NCI-H510A treated with DMSO at 0.1 percent for 48 hours (cell line): ENCODE measurements around the gene AUTS2.

ENCODE experiments used
- DNase-seq: peaks from one replicate; lab custom pipeline; 2025; lab: John Stamatoyannopoulos, UW

Gene AUTS2

DNA sequence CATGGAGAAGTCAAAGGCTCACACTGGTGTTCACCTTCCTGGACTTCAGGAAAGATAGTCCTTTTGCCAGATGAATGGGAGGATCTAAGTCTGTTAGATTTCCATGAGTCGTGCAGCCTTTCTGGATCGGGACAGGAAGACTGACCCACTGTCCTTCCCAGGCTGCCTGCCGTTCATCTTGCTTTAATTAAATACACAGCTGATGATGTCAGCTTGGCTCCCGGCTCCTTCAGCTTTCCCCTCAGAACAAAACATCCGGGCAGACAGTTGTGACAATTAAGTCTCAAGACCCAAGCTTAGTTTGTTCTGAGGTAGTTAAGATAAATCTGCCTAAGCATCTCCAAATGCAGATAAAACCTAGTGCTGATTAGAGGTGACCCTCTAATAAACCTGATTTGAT lies 58.6 kb downstream of the AUTS2 start:
- no peak for DNase-seq

GRCh38 chr7:69657331-69657730 lies 59.1 kb downstream of the AUTS2 start:
- no peak for DNase-seq

GRCh38 chr7:69657985-69658384 lies 59.7 kb downstream of the AUTS2 start:
- no peak for DNase-seq

- no peak for DNase-seq
Observed at GRCh38 chr7:69659983-69660382, 61.7 kb downstream of the AUTS2 start.

- DNase-seq = no peak
Observed at GRCh38 chr7:69661342-69661741, 63.1 kb downstream of the AUTS2 start.

GRCh38 chr7:69663911-69664832 lies 65.9 kb downstream of the AUTS2 start:
- peak; percentile 35 for DNase-seq

GRCh38 chr7:69665369-69665768 lies 67.1 kb downstream of the AUTS2 start:
- DNase-seq = no peak

DNA sequence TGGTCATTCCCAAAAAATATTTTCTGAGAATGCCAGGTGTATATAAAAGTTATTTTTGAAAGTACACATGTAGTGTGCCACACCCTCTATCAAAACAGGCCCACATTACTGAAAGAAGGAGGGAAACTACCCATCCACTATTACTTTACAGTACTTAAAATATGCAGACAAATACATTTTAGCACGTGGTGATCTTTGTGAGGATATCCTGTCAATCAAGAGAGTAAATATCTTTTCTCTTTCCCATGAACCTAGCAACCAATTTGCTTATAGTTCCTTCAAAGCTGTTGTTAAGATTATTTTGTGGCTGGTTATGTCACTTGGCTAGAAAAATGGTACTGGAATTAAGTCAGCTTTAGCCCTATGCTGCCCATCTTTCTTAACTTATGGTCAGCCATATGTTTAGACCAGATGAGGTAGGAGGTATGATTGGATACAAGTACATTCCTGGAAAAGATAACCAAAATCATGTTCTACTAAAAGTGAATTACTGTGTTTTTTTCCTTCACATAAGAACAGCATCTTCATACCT lies 70.1 kb downstream of the AUTS2 start:
- DNase-seq = no peak

DNA sequence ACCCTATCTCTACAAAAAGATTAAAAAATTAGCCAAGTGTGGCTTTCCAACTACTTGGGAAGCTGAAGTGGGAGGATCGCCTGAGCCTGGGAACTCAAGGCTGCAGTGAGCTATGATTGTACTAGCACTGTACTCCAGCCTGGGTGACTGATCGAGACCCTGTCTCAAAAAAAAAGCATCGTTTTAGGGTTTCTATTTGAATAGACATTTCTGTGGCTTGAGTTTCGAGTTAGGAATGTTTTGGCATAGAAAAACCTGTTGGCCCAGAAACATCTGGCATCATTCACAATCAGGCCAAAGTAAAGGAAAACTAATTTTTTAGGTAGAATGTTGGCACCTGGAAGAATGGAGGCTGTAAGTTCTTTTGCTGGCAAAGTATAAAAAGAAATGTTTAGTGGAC lies 72.4 kb downstream of the AUTS2 start:
- DNase-seq = no peak

DNA sequence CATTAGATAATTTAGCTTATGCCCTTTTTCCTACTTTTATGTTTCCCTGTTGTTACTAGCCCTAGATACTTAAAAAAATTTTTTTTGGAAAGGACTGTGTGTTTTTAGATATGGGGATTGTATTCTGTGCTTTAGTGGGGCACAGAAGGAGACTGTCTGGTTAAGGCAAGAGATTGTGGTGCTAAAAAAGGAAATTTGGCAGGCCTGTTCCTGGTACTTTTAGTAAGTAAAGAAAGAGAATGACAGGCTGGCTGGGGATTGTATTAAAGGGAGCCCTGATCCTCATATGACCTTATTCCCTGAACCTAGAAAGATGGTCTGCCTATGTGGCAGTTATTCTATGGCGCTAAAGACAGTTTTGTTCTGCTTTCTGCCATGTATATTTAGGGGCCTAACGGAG lies 74.8 kb downstream of the AUTS2 start:
- DNase-seq = no peak

DNA sequence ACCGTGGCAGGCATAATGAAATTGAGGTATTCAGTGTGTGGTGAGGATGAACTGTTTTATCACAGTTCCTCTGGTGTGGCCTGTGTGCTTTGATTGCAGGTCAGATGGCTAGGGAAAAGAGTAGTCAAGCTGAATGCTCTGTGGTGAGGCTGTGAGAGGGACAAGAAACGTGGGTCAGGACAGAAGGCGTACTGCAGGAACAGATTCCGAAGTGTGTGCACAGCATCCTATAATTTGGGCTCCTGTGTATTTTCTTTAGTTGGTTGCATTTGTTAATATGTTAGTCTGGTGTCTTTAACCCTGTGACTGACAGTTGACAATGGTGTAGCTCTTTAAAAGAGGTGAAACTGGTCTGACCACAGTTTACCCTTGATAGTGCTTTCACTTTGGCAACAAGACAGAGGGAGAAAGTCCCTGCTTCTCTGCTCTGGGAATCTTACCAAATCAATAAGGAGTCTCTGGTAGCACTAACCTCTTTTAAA lies 76.5 kb downstream of the AUTS2 start:
- DNase-seq = peak; percentile 62

DNA sequence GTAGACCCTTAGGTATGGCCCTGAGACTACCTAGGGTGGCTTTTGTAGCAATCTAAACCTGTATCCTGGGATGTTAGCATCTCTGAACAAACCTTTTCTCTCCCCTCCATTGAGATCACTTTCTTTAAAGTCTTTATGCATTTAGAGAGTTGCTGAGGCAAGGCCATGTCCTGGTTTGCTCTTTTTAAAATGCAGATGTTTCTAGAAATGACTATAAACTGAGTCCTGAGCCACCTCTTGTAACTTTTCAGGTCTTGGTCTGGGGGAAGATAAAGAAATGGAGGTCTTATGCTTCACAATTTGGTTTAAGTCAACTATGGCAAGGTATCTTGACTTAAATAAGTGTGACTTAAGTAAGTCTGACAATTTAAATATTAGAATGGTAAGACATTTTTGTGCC lies 78.0 kb downstream of the AUTS2 start:
- no peak for DNase-seq

DNA sequence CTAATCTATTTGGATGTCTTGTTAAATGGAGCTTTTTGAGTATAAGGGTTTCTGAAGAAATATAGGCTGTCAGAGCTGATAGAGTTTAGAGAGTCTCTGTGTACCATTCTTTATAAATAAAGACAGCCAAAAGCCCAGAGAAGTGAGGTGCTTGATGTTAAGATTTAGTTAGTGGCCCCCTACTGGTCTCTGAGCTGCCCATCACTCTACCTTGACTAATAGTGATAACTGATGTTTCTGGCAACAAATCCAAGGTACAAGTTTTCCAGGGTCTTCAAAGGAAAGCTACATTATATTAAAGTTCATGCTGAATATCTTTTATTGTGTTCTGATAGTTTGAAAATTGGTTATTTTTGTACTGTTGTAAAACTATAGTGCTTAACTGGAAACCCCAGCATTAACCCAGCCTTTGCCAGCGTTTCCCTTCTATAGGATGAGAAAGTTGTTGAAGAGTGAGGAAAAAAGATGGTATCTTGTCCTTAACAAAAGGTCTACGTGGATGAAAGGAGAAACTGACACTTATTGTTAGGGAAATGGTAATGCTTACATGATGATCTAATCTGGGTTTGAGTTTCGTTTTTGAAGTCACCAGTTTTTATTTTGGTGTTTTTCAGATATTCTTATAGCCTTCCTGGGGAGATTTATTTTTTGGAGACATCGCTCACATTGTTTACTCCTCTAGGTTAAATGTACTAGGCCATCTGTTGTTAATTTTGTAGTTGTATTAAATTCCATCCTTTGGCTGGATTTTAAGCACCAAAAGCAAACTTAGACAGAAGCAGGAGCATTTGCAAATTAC lies 79.0 kb downstream of the AUTS2 start:
- no peak for DNase-seq

GRCh38 chr7:69677881-69678493 lies 79.7 kb downstream of the AUTS2 start:
- no peak for DNase-seq

DNA sequence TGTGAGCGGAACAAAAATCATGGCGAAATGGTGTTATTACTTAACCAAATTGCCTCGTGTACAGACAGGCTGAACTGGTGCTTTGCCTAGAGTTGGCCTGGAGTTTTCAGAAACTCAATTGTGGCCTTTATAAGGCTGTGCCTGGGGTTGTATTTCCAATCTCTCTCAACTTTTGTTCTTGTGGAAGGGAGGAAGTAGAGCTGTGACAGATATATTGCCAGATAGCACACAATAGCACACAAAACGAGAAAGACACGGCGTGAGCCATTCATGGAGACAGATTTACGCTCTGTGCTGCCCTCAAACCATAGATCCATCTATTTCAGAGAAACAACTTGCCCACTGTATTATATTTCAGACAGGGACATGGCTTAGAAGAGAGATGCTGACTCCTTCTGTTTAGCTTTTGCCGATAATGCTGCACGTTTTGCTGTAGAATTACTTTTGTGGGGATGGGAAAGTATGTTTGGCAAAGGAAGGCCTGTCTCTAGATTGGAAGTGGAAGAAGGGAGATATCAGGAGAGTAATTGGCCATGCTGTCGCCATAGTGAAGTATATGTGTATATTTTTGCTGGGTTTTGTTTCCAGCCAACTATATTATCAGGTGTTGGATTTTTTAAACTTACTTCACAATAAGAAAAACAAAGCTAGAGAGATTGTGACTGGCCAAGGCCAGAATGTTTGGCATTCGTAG lies 80.4 kb downstream of the AUTS2 start:
- no peak for DNase-seq

DNA sequence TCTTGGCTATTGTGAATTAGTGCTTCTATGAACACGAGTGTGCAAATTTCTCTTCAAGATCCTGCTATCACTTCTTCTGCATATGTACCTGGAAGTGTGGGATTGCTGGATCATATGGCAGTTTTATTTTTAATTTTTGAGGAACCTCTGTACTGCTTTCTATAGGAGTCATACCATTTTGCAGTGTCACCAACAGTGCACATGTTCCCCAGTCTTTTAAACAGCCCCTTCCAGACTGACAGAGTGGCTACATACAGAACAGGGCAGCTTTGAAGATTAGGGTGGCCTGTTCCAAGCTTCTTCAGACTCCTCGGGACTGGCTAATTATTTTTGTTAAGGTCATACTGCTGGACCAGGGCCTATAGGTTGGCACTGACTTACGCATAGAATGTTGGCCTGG lies 82.9 kb downstream of the AUTS2 start:
- DNase-seq = no peak

GRCh38 chr7:69682518-69682917 lies 84.2 kb downstream of the AUTS2 start:
- no peak for DNase-seq

- DNase-seq = no peak
Observed at GRCh38 chr7:69683002-69683401, 84.7 kb downstream of the AUTS2 start.

GRCh38 chr7:69684369-69685292 lies 86.4 kb downstream of the AUTS2 start:
- DNase-seq = no peak

GRCh38 chr7:69685293-69685631 lies 87.0 kb downstream of the AUTS2 start:
- no peak for DNase-seq

GRCh38 chr7:69686366-69686765 lies 88.1 kb downstream of the AUTS2 start:
- DNase-seq = no peak
